Pons (tissue), 1 donor: Measurements from ENCODE around the gene INHBC.

ENCODE experiments used
- DNase-seq: peaks from one replicate; pipeline ENCODE4 v3.0.0-alpha.2; 2016; ENCODE audit warnings: low spot score

Gene INHBC

GRCh38 chr12:57469296-57470164 lies 34.9 kb downstream of the INHBC start:
- DNase-seq, result no peak

DNA sequence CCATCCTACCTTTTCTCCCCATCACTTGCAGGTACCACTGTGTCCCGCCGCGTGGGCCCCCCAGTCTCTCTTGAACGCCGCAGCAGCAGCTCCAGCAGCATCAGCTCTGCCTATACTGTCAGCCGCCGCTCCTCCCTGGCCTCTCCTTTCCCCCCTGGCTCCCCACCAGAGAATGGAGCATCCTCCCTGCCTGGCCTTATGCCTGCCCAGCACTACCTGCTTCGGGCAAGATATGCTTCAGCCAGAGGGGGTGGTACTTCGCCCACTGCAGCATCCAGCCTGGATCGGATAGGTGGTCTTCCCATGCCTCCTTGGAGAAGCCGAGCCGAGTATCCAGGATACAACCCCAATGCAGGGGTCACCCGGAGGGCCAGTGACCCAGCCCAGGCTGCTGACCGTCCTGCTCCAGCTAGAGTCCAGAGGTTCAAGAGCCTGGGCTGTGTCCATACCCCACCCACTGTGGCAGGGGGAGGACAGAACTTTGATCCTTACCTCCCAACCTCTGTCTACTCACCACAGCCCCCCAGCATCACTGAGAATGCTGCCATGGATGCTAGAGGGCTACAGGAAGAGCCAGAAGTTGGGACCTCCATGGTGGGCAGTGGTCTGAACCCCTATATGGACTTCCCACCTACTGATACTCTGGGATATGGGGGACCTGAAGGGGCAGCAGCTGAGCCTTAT lies 35.8 kb downstream of the INHBC start:
- DNase-seq, result no peak

- no peak for DNase-seq
Measured at GRCh38 chr12:57470970-57471656, 36.5 kb downstream of the INHBC start.

GRCh38 chr12:57471661-57472060 lies 37.1 kb downstream of the INHBC start:
- no peak for DNase-seq

GRCh38 chr12:57472391-57472790 lies 37.8 kb downstream of the INHBC start:
- DNase-seq, result no peak

DNA sequence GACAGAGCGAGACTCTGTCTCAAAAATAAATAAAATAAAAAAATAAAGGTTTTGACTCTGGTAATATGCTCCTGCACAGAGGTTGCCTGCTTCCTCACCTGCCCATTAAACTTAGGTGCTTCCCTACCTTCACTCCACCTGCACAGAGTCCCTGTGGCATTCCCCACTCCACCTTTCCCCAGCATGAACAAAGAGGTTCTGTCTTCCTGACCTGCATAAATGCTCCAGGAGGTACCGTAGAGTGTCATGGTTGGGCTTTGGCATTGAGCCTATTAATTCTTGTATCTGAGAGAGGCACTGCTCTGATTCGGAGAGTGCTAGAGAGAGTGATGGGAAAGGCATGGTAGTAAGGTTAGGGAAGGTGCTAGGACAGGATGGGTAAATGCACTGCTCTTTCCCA lies 38.8 kb downstream of the INHBC start:
- no peak for DNase-seq

DNA sequence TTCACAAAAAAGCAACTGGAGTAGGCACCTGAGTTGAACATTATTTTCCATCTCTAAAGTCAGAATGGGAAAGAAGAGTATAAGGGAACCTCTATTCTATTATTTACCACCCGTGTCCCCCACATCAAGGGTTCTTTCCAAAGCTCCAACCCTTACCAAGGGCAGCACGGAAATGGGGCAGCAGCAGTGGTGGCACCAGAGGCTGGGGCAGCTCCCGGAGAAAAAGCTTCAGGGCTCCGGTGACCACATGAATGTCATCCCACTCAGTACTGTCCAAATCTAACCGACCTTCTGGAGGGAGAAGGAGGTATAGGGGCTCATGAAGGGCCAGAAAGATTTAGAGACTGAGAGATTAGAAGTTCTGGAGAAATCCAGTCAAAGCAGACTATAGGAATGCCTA lies 39.3 kb downstream of the INHBC start:
- no peak for DNase-seq

GRCh38 chr12:57474430-57474829 lies 39.8 kb downstream of the INHBC start:
- no peak for DNase-seq

GRCh38 chr12:57474862-57475261 lies 40.3 kb downstream of the INHBC start:
- DNase-seq, result no peak

GRCh38 chr12:57475271-57476161 lies 40.9 kb downstream of the INHBC start:
- no peak for DNase-seq

- DNase-seq, result no peak
Measured at GRCh38 chr12:57476162-57476992, 41.8 kb downstream of the INHBC start.

- no peak for DNase-seq
Measured at GRCh38 chr12:57476993-57477709, 42.6 kb downstream of the INHBC start.

- no peak for DNase-seq
Measured at GRCh38 chr12:57477710-57478681, 43.4 kb downstream of the INHBC start.

GRCh38 chr12:57479043-57479375 lies 44.4 kb downstream of the INHBC start:
- DNase-seq, result no peak

DNA sequence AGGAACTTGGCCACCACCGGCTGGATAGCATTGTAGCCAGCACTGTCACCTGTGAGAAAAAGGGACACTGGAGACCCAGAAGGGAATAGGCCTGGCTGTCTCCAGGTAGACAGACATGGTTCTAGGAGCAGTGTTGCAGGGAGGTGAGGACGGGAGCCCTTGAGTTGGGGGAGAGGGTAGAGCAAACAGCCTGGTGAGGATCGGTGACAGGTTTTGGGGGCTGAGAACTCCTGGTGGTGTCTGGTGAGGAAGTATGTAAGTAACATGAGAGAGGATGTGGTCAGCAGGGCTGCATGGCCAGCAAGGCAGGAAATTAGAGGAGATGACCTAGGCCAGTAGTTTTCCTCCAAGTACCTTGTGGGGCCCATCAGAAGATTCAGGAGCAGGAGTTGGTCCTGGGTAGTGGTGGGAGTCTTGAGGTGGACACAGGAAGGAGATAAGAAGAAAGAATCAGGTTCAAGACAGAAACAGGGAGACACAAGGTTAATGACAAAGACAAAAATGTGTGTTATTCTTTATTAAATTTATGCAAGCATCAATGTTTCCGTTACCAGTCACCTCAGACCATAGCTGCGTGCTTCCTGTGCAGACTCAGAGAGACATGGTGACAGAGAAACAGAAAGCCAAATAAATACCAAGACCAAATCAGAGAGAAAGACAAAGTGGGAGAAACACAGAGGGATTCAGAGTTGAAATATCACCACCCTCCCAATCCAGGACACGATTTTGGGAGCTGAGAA lies 45.0 kb downstream of the INHBC start, which contains the start of gene ARHGAP9:
Gene ARHGAP9, minus strand, starts transcription at position 491 of the 740 bp plus-strand sequence. Its CDS starts 460 bp downstream, at position 31.
- DNase-seq, result no peak

DNA sequence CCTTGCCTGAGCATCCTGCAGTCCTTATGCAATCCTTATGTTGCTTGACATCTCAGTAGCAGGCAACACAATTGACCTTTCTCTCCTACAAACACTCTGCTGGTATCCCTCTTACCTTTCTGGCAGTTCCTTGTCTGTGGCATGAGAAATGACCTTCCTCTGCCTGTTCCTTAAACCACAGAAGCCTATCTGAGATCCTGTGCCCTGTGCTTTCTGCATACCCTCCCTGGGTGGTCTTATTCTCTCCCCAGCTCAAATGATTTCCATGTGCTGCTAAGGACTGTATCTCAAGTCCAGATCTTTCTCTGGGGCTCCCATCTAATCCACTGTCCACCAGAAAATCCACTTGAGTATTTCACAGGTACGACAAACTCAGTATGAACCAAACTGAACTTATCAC lies 47.1 kb downstream of the INHBC start:
- DNase-seq, result no peak

DNA sequence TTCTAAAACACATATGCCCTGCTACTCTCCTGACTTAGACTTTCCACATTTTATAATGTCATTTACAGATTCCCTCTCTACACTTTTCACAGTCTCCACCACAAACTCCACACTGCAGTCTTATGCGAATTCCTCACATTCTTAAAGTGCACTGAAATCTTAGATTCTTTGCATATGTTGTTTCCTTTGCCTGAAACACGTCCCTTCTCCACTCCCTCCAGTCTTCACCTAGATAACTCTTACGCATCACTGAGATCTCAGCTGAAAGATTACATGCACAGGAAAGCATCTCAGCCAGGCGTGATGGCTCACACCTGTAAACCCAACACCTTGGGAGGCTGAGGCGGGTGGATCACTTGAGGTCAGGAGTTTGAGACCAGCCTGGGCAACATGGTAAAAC lies 48.9 kb downstream of the INHBC start:
- no peak for DNase-seq

GRCh38 chr12:57485695-57486094 lies 51.1 kb downstream of the INHBC start:
- DNase-seq, result no peak
